Measurements from ENCODE around the gene HSPA4L.
A peak's percentile ranks its signal among the peaks of the same experiment; 100 is the strongest.

The HSPA4L gene

DNA sequence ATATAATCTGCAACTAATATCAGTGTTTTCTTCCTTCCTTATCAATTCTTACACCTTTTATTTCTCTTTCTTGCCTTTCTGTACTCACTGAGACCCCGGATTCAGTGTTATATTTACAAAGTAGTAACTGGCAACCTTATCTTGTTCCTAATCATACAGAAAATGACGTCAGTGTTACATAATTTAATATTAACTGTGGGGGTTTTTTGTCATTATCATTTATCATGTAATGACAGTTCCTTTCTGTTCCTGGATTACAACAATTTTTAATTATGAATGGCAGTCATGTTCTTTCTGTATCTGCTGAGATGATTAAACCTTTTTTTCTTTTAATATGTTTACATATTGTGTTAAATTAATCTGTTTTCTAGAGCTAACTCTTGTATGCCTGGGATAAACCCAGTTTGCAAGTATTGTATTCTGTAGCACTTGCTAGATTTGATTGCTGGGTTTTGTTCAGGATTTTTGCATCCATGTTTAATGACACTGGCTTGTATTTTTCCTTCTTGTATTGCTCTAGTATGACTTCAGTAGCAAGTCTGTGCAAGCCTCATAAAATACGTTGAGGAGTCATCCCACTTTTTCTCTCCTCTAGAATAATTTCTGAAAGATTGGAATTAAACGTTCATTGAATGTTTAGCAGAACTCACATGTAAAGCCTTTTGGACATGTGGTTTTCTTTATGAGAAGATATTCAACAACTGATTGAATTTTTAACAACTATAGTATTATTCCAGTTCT is 10.4 kb upstream of the HSPA4L start:
- Histone ChIP-seq H3K27ac (ENCODE audit: low read depth, low read length) (no peak overlapping the region), H3K9ac (ENCODE audit: low read depth, low read length) (no peak overlapping the region), H3K36me3 (ENCODE audit: control insufficient read depth, insufficient read depth, low read length) (no peaks in the 10 kb centered on the region), H3K27me3 (ENCODE audit: control insufficient read depth, insufficient read depth, low read length) (no peaks in the 10 kb centered on the region), H3K9me3 (ENCODE audit: control insufficient read depth, insufficient read depth, low read length) (no peaks in the 10 kb centered on the region), H3K4me1 (ENCODE audit: control insufficient read depth, insufficient read depth, low read length) (no peaks in the 10 kb centered on the region), H3K4me3 (ENCODE audit: low read depth, low read length) (no peak overlapping the region)

DNA sequence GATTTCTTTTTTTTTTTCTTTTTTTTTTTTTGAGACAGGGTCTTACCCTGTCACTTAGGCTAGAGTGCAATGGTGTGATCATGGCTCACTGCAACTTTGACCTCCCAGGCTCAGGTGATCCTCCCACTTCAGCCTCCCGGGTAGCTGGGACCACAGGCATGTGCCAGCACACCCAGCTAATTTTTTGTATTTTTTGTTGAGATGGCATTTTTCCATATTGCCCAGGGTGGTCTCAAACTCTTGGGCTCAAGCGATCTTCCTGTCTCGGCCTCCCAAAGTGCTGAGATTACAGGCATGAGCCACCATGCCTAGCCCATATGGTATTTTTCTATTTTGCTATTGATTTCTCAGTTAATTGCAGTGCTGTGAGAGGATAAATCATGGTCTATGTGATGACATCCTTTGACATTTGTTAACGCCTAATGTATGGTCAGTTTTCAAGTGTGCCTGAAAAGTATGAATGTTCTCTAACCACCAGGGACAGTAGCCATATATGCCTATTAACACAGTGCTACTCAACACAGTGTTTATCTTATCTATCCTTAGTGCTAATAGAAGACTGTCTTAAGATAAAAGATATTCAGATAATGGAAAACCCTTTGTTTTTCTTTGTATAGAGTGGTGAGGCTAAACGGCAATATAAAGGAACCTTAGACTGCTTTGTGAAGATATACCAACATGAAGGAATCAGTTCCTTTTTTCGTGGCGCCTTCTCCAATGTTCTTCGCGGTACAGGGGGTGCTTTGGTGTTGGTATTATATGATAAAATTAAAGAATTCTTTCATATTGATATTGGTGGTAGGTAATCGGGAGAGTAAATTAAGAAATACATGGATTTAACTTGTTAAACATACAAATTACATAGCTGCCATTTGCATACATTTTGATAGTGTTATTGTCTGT is 9.1 kb upstream of the HSPA4L start:
- no peak overlapping the region for H3K9ac ChIP-seq (ENCODE audit: low read depth, low read length)
- no peaks in the 10 kb centered on the region for H3K9me3 ChIP-seq (ENCODE audit: control insufficient read depth, insufficient read depth, low read length)
- no peaks in the 10 kb centered on the region for H3K27me3 ChIP-seq (ENCODE audit: control insufficient read depth, insufficient read depth, low read length)
- no peak overlapping the region for H3K27ac ChIP-seq (ENCODE audit: low read depth, low read length)
- no peaks in the 10 kb centered on the region for H3K36me3 ChIP-seq (ENCODE audit: control insufficient read depth, insufficient read depth, low read length)
- H3K4me3 ChIP-seq (ENCODE audit: low read depth, low read length) = no peak overlapping the region
- H3K4me1 ChIP-seq (ENCODE audit: control insufficient read depth, insufficient read depth, low read length) = no peaks in the 10 kb centered on the region

DNA sequence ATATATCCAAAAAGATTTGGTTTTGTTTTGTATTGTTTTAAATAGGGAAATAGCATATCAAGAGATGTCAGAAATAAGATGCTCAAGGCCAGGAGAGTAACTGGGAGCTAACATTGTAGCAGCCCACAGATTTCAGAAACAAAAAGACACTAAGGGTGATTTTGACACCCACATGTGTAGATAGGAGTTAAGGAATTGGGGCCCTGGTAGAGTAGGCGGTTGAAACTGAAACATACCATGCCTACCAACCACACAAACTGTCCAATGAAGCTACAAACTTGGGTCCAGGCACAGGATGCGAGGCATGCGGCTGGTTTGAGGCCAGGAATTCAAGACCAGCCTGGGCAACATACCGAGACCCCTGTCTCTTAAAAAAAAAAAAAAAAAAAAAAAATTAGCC is 6.3 kb upstream of the HSPA4L start:
- Histone ChIP-seq H3K9ac (ENCODE audit: low read depth, low read length) (no peak overlapping the region), H3K27me3 (ENCODE audit: control insufficient read depth, insufficient read depth, low read length) (peaks cover 10% of the 10 kb centered on the region), H3K27ac (ENCODE audit: low read depth, low read length) (no peak overlapping the region), H3K9me3 (ENCODE audit: control insufficient read depth, insufficient read depth, low read length) (no peaks in the 10 kb centered on the region), H3K4me3 (ENCODE audit: low read depth, low read length) (no peak overlapping the region), H3K36me3 (ENCODE audit: control insufficient read depth, insufficient read depth, low read length) (no peaks in the 10 kb centered on the region), H3K4me1 (ENCODE audit: control insufficient read depth, insufficient read depth, low read length) (no peaks in the 10 kb centered on the region)

DNA sequence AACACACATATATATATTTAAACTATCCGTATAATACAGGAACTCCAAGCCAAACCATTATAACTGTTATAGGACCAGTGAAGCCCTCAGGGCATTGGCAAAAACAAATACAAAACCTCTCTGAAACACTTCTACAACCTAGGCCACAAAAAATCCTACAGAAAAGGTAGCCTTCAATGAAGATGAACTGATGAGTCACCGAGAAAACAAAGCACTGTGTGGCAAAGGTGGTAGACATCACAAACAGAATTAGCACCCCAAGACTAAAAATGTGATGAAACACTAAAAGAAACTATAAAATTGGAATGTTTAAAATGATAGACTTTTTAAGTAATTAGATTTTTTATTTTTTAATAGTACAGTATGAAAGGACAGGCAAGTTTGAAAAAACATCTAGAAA is 5.5 kb upstream of the HSPA4L start:
- no peaks in the 10 kb centered on the region for H3K4me1 ChIP-seq (ENCODE audit: control insufficient read depth, insufficient read depth, low read length)
- H3K9me3 ChIP-seq (ENCODE audit: control insufficient read depth, insufficient read depth, low read length) = no peaks in the 10 kb centered on the region
- H3K27ac ChIP-seq (ENCODE audit: low read depth, low read length) = no peak overlapping the region
- peaks cover 18% of the 10 kb centered on the region for H3K27me3 ChIP-seq (ENCODE audit: control insufficient read depth, insufficient read depth, low read length)
- H3K4me3 ChIP-seq (ENCODE audit: low read depth, low read length) = no peak overlapping the region
- no peak overlapping the region for H3K9ac ChIP-seq (ENCODE audit: low read depth, low read length)
- H3K36me3 ChIP-seq (ENCODE audit: control insufficient read depth, insufficient read depth, low read length) = no peaks in the 10 kb centered on the region

DNA sequence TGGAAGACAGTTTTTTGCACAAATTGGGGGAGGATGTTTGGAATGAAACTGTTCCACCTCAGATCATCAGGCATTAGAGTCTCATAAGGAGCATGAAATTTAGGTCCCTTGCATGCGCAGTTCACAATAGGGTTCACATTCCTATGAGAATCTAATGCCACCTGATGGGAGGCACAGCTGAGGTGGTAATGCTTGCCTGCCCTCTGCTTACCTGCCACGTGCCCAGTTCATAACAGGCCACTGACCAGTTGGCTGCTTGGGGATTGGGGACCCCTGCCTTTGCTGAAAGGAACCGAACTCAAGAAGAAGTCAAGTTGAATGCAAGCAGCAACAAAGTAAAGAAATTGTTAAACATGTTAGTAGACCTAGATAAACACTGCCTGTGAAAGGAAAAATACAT is 4.6 kb upstream of the HSPA4L start:
- Histone ChIP-seq H3K9me3 (ENCODE audit: control insufficient read depth, insufficient read depth, low read length) (no peaks in the 10 kb centered on the region), H3K9ac (ENCODE audit: low read depth, low read length) (no peak overlapping the region), H3K27ac (ENCODE audit: low read depth, low read length) (no peak overlapping the region)

DNA sequence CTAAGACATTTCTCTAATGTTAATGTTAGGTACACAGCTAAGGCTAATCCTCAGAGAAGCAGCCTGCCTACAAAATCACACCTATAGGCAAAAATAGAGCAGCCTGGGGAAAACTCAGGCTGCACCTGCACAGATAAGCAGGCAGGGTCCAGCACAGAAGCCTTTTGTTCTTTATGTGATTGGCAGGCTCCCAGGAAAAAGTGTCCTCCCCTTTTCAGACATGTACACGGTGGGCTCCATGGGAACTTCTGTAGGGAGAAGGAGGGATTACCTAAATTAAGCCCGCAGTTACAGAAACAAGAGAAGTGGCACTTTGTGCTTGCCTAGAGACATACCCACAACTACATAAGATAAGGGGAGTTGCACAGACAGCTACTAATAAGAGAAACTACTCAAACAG is 4.0 kb upstream of the HSPA4L start:
- no peak overlapping the region for H3K9ac ChIP-seq (ENCODE audit: low read depth, low read length)
- H3K27me3 ChIP-seq (ENCODE audit: control insufficient read depth, insufficient read depth, low read length) = peaks cover 31% of the 10 kb centered on the region
- no peak overlapping the region for H3K27ac ChIP-seq (ENCODE audit: low read depth, low read length)
- H3K36me3 ChIP-seq (ENCODE audit: control insufficient read depth, insufficient read depth, low read length) = no peaks in the 10 kb centered on the region
- no peaks in the 10 kb centered on the region for H3K4me1 ChIP-seq (ENCODE audit: control insufficient read depth, insufficient read depth, low read length)
- H3K4me3 ChIP-seq (ENCODE audit: low read depth, low read length) = no peak overlapping the region
- H3K9me3 ChIP-seq (ENCODE audit: control insufficient read depth, insufficient read depth, low read length) = no peaks in the 10 kb centered on the region

More for the DNA sequence above, 4.6 kb upstream of the HSPA4L start:
- Histone ChIP-seq H3K4me3 (ENCODE audit: low read depth, low read length) (no peak overlapping the region), H3K27me3 (ENCODE audit: control insufficient read depth, insufficient read depth, low read length) (peaks cover 25% of the 10 kb centered on the region), H3K4me1 (ENCODE audit: control insufficient read depth, insufficient read depth, low read length) (no peaks in the 10 kb centered on the region), H3K36me3 (ENCODE audit: control insufficient read depth, insufficient read depth, low read length) (no peaks in the 10 kb centered on the region)

DNA sequence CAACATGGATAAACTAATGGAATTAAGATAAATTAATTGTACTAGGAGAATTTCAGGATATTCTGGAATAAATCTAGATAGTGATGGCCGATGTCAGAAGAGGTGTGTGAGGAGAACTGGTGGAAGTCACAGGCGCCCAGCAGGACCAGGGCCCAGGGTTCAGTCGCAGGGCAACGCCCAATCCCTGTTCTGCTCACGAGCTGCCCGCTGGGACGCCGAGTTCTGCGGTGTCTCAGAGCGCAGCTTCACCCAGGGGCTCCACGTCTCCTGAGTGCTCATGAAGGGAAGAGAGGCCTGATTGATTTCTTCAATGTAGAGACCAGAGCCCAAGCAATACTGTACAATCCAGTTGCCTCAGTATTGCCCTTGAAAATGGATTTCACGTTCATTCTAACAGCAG is 1.5 kb upstream of the HSPA4L start:
- Histone ChIP-seq H3K36me3 (ENCODE audit: control insufficient read depth, insufficient read depth, low read length) (no peaks in the 10 kb centered on the region), H3K9ac (ENCODE audit: low read depth, low read length) (no peak overlapping the region), H3K27me3 (ENCODE audit: control insufficient read depth, insufficient read depth, low read length) (peaks cover 48% of the 10 kb centered on the region), H3K9me3 (ENCODE audit: control insufficient read depth, insufficient read depth, low read length) (no peaks in the 10 kb centered on the region), H3K27ac (ENCODE audit: low read depth, low read length) (no peak overlapping the region), H3K4me3 (ENCODE audit: low read depth, low read length) (no peak overlapping the region), H3K4me1 (ENCODE audit: control insufficient read depth, insufficient read depth, low read length) (peaks cover 3% of the 10 kb centered on the region; the same call in 1 of the 2 replicates)

DNA sequence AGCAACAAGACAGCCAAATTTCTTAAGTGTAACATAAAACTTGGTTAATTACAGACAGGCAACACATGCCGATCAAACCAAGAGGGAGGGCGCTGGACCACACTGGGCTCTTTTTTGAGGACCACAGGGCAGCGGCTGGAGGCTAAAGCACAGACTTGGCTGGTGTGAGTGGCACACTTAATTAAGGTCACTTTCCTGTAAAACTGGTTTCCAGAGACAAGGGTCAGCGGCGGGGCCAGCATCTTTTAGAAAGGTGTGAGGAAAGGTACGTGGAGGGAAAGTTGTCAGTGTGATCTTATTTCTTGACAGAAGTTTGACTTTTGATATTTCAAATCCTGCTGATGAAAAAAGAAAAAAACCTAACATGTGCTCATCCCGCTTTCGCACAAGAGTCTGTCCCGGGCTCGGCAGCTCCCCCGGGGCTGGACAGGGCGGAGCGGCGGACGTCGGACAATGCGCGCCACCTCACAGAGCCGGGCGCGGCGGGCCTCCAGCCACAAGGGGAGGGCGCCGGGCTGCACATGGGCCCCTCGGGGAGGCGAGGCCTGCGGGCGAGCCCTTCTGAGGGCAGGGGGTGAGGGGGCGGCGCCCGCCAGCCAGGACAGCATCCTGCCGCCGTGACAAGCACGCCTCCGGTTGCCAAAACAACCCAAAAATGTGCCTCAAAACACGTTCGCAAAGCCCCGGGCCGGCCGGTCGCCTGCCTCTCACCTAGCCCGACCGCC is 660 bp upstream of the HSPA4L start:
- H3K4me1 ChIP-seq (ENCODE audit: control insufficient read depth, insufficient read depth, low read length) = peaks cover 3% of the 10 kb centered on the region; the same call in 1 of the 2 replicates
- H3K27ac ChIP-seq (ENCODE audit: low read depth, low read length) = peak overlapping the region; percentile 42
- H3K9me3 ChIP-seq (ENCODE audit: control insufficient read depth, insufficient read depth, low read length) = no peaks in the 10 kb centered on the region
- H3K36me3 ChIP-seq (ENCODE audit: control insufficient read depth, insufficient read depth, low read length) = no peaks in the 10 kb centered on the region
- H3K9ac ChIP-seq (ENCODE audit: low read depth, low read length) = peak overlapping the region; percentile 52; the same call in 1 of the 2 replicates
- H3K27me3 ChIP-seq (ENCODE audit: control insufficient read depth, insufficient read depth, low read length) = peaks cover 48% of the 10 kb centered on the region
- H3K4me3 ChIP-seq (ENCODE audit: low read depth, low read length) = peak overlapping the region; percentile 71

DNA sequence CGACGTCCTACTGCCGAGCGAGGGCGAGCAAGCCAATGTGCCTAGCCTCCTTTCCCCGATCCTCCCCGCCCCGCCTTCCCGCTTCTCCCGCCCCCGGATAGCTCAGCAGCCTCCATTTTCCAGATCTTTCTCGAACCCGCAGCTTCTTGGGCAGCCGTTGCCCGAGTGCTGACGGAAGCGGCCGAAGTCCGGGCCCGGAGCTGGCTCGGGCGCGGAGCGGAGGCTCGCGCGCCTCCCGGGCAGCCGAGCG is 172 bp upstream of the HSPA4L start:
- H3K4me1 ChIP-seq (ENCODE audit: control insufficient read depth, insufficient read depth, low read length) = peaks cover 3% of the 10 kb centered on the region; the same call in 1 of the 2 replicates
- peak overlapping the region; percentile 42 for H3K27ac ChIP-seq (ENCODE audit: low read depth, low read length)
- peak overlapping the region; percentile 52; the same call in 1 of the 2 replicates for H3K9ac ChIP-seq (ENCODE audit: low read depth, low read length)
- H3K9me3 ChIP-seq (ENCODE audit: control insufficient read depth, insufficient read depth, low read length) = no peaks in the 10 kb centered on the region
- no peaks in the 10 kb centered on the region for H3K36me3 ChIP-seq (ENCODE audit: control insufficient read depth, insufficient read depth, low read length)
- peak overlapping the region; percentile 71 for H3K4me3 ChIP-seq (ENCODE audit: low read depth, low read length)
- peaks cover 48% of the 10 kb centered on the region for H3K27me3 ChIP-seq (ENCODE audit: control insufficient read depth, insufficient read depth, low read length)

DNA sequence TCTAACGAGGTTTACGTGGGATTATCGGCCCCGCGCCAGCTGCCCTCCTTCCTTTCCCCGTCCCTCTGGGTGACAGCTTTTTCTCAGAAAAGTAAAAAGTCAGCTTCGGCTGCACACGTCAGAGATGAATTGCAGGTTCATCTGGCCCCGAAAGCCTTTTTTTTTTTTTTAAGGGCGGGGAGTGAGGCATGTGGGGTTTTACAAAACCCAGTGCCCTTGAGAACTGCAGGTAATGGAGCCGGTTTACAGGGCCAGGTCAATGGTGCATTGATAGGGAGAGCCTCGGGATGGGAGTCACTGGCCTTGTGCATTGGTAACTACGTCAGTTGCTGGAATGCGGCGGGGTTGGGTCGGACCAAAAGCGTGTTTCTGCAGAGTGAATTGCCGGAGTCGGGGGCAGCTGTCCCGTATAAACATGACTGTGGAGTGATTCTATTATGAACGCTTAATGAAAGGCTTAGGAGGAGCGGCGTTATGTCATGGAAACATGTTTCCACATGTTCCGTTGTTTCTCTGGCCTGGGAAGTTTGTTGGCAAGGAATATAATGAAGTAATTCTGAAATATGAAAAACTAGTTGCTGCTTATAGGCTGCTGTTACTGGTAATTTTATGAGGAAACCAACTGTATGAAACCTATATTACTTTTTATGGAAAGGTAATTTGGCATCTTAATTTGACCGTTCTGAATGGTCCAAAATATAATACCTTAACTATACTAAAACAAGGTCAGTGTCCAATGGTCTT is 1.1 kb downstream of the HSPA4L start:
- Histone ChIP-seq H3K9me3 (ENCODE audit: control insufficient read depth, insufficient read depth, low read length) (no peaks in the 10 kb centered on the region), H3K36me3 (ENCODE audit: control insufficient read depth, insufficient read depth, low read length) (no peaks in the 10 kb centered on the region), H3K27ac (ENCODE audit: low read depth, low read length) (no peak overlapping the region), H3K4me1 (ENCODE audit: control insufficient read depth, insufficient read depth, low read length) (peaks cover 3% of the 10 kb centered on the region; the same call in 1 of the 2 replicates), H3K27me3 (ENCODE audit: control insufficient read depth, insufficient read depth, low read length) (peaks cover 48% of the 10 kb centered on the region), H3K4me3 (ENCODE audit: low read depth, low read length) (peak overlapping the region; percentile 71), H3K9ac (ENCODE audit: low read depth, low read length) (0 out of 2 replicates have a peak overlapping the region, but pooled peaks have one; percentile 52)

Data from HUES48 (cell line).